Measurements from ENCODE around the gene LSP1.

The LSP1 gene

GRCh38 chr11:1920128-1920908 lies 67.4 kb downstream of the LSP1 start:
- no peak for FAIRE-seq

GRCh38 chr11:1920909-1921573 lies 68.2 kb downstream of the LSP1 start:
- no peak for FAIRE-seq

GRCh38 chr11:1921574-1922141 lies 68.8 kb downstream of the LSP1 start:
- FAIRE-seq, result no peak

- FAIRE-seq, result no peak
Measured at GRCh38 chr11:1922481-1923081, 69.7 kb downstream of the LSP1 start.

GRCh38 chr11:1923201-1923956 lies 70.5 kb downstream of the LSP1 start:
- no peak for FAIRE-seq

- no peak for FAIRE-seq
Measured at GRCh38 chr11:1924181-1924580, 71.3 kb downstream of the LSP1 start.

- FAIRE-seq, result no peak
Measured at GRCh38 chr11:1924646-1925372, 71.9 kb downstream of the LSP1 start.

- no peak for FAIRE-seq
Measured at GRCh38 chr11:1925373-1926155, 72.7 kb downstream of the LSP1 start.

GRCh38 chr11:1926156-1927025 lies 73.5 kb downstream of the LSP1 start:
- FAIRE-seq, result no peak

GRCh38 chr11:1927026-1927847 lies 74.4 kb downstream of the LSP1 start:
- FAIRE-seq, result no peak

- no peak for FAIRE-seq
Measured at GRCh38 chr11:1927848-1928469, 75.1 kb downstream of the LSP1 start.

- no peak for FAIRE-seq
Measured at GRCh38 chr11:1928470-1928890, 75.6 kb downstream of the LSP1 start.

- no peak for FAIRE-seq
Measured at GRCh38 chr11:1928891-1929541, 76.1 kb downstream of the LSP1 start.

- FAIRE-seq, result no peak
Measured at GRCh38 chr11:1929621-1930461, 77.0 kb downstream of the LSP1 start.

- FAIRE-seq, result no peak
Measured at GRCh38 chr11:1930462-1930830, 77.6 kb downstream of the LSP1 start.

GRCh38 chr11:1931341-1932104 lies 78.6 kb downstream of the LSP1 start:
- FAIRE-seq, result no peak

GRCh38 chr11:1932105-1932480 lies 79.2 kb downstream of the LSP1 start:
- no peak for FAIRE-seq
